HG02973 (cell line): ENCODE results near the gene IDI2.
"Not testable (repeated sequence)": the region's sequence is repeated elsewhere in the genome, so short reads cannot be mapped to it uniquely, and the experiment has no call there.

Source experiments
- ATAC-seq: cut with Tn5 transposase; IDR thresholded peaks from one replicate; pipeline ENCODE4 v1.9.1; 2021; ENCODE audit warnings: moderate library complexity; ENCODE audit not compliant: unreplicated experiment

IDI2 gene

GRCh38 chr10:1025683-1026082 is at the start of gene IDI2:
TSS of gene IDI2 (minus strand) at chr10:1025859. CDS start at chr10:1024723, 1,136 bp downstream.
- no peak for ATAC-seq

- ATAC-seq = no peak
Observed at GRCh38 chr10:1074748-1075308, 49.2 kb upstream of the IDI2 start.

DNA sequence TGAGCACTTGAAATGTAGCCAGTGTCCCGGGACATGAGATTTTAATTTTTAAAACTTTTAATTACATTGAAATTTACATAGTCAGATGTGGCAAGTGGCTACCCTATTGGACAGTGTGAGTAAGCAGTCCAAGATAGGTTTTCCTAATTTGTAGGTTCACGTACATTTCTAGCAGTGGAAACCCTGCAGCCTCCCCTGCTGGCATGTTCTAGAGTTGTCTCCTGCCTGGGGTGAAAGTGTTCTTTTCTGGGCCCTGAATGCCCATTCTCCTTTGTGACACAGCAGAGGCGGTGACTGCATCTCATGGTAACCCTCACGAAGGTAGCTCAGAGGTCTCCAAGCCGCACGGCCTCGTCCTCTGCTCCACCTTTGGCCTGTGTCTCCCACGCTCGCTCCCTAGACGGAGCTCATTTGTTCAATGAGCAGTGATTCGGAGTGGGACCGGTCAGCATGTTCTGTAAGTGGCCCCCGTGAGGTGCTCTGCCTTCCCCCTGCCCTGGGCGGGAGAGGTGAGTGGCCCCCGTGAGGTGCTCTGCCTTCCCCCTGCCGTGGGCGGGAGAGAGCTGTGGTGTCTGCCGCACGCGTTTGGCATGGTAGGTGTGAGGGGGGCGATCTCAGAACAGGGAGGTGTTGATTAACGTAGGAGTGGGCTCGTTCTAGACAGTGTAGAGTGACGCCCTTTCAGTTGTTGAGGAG is 48.5 kb upstream of the IDI2 start:
- ATAC-seq = no peak

DNA sequence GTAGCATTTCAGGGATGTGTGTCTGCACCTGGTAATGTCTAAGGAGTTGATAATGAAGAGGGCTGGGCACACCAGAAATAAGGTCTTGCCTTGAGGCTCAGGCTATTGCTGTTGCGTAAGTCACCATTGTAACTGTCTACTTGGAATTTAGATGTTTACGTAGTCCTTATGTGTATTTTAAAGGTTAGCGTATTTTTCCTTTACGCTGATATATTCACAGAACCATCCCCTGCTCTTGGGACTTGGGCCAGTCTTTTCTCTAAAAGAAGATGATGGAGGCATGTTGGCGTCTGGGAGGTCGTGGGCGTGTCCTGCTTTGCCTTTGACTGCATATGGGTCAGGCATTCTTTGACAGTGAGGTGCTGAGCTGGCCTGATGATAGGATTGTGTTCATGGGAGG is 45.3 kb upstream of the IDI2 start:
- ATAC-seq = no peak

- ATAC-seq = no peak
Observed at GRCh38 chr10:1068380-1069361, 43.0 kb upstream of the IDI2 start.

- ATAC-seq = not testable (repeated sequence)
Observed at GRCh38 chr10:1066734-1067133, 41.1 kb upstream of the IDI2 start.

DNA sequence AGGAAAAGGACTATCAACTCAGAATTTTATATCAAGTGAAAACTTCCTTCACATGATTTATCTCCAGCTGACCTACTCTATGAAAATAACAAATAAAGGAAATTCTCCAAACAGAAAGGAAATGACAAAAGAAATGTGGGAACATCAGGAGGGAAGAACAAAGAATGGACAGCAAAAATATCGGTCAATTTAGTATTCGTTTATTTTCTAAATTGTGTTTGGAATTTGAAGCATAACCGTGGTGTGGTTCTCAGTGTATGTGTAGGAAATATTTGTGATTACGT is 39.2 kb upstream of the IDI2 start:
- ATAC-seq = no peak

- no peak for ATAC-seq
Observed at GRCh38 chr10:1063232-1063865, 37.7 kb upstream of the IDI2 start.

DNA sequence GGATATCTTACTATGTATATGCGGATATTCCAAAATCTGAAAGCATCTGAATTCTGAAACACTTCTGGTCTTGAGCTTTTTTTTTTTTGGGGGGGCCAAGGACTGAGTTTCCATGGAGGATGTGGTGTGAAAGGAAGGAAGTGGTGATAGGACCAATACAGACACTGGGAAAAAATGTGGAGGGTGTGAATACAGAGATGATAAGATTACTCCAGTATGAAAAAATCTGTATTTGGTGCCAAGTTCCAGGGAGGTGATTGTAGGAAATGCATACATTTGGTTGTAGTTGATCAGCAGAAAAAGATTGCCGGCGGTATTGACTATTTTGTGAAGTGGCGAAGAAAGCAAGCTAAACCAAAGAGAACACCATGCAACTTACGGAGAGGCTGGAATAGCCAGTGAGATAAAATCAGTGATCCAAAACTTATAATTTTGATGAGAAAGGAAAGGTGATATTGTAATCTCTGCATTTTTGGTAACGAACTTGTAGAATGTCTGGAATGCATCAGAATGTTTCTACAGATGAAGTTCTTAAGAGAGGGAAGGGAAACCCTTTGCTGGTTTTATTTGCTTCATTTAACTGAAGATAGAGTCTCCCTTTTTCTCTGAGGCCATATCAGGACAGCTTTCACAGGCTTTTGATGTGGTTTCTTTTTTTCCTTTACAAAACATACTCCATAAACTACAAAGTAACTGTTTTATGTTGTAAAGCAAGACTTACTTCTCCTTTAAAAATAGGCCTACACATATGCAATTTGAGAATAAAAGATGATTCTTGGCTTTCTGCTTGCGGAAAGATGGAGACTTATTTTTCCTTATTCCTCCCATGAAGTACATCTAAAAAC is 36.5 kb upstream of the IDI2 start:
- no peak for ATAC-seq

- ATAC-seq = no peak
Observed at GRCh38 chr10:1059902-1060301, 34.2 kb upstream of the IDI2 start.

DNA sequence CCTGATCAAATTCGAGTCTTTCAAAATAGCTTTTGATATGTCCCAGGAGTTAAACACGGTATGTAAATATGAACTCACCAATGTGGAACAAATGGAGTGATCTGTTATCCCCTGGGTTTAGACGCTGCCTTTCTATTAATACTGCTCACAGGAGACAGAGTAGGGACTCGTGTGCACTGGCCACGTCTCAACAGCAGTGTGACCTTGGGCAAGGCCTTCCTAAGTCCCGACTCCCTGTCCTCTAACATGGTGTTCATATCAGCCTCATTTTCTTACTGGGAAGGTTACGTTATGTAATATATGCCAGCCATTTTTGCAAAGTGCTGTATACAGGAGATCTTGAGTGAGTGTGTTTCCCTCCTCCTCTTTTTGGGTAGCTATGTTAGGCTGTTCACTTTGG is 32.4 kb upstream of the IDI2 start:
- no peak for ATAC-seq

GRCh38 chr10:1057106-1057657 is 31.5 kb upstream of the IDI2 start:
- no peak for ATAC-seq

DNA sequence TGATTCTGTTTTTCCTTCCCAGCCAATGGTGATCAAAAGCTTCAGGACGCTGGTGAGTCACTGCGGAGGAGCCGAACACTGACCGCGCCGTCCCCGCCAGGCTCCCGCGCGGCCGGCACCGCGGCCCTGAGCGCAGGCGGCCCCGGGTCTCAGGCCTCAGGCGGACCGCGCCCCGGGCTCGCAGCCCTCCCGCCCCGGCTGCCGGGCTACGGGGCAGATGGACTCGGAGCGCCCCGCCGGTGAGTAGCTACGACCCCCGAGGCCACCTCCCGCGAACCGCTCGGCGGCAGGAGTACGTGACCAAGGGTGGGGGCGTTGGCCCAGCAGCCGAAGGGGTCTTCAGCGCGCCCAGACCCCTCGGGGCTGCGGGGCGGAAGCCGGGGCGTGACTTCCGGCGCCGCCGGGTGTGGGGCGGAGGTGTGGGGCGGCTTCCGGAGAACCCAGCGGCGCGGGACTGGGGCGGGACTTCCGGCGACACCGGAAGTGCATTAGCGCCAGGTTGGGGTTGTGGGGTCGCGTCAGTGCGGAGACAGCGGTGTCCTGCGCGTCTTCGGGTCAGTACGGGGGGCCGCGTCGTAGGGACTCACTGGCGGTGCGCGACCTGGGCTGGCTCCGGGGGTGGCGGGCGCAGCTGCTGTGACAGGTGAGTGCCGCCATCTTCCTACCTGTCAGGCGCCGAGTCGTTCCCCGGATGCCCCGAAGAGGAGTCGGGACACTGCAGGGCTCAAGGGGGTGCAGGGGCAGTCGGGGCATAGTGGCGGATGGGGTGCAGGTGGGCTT is 30.9 kb upstream of the IDI2 start, which contains the start of gene WDR37:
Gene WDR37 (plus strand): TSS at position 60 of the 780 bp plus-strand sequence. CDS start 15,771 bp downstream, outside the sequence.
- ATAC-seq = peak; percentile 91

- no peak for ATAC-seq
Observed at GRCh38 chr10:1054684-1055083, 29.0 kb upstream of the IDI2 start.

GRCh38 chr10:1050554-1050953 is 24.9 kb upstream of the IDI2 start:
- ATAC-seq = no peak

DNA sequence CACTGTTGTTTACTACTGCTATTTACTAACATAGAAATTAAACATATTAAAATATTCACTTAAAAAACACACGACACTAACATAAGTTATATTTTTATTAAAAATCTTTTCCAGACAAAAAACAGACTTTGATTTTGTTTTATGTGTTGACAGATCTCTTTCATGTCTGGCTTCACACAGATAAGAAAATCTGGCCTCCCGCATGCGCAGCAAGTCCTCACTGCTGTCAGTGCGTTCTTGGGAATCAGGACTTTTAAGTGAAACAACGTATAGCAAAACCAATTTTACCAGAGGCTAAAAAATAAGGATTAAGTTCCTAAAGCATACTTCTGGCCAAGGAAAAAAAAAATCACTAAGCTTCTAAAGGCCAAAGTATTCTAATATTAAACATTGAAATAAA is 24.5 kb upstream of the IDI2 start:
- no peak for ATAC-seq

GRCh38 chr10:1049425-1049958 is 23.8 kb upstream of the IDI2 start:
- no peak for ATAC-seq

- peak; percentile 79 for ATAC-seq
Observed at GRCh38 chr10:1048732-1049424, 23.2 kb upstream of the IDI2 start, which contains the start of gene IDI1. TSS of gene IDI1 (minus strand) at chr10:1049119. CDS start at chr10:1049003, 116 bp downstream.
